Activated T-cell treated with anti-CD3 and anti-CD28 coated beads for 48 hours (primary cell): ENCODE results near the gene FBXL7.

Experiments used
- DNase-seq: peaks from one replicate; pipeline ENCODE4 v3.0.0-alpha.2; 2020; ENCODE audit warnings: low read depth

Gene FBXL7

DNA sequence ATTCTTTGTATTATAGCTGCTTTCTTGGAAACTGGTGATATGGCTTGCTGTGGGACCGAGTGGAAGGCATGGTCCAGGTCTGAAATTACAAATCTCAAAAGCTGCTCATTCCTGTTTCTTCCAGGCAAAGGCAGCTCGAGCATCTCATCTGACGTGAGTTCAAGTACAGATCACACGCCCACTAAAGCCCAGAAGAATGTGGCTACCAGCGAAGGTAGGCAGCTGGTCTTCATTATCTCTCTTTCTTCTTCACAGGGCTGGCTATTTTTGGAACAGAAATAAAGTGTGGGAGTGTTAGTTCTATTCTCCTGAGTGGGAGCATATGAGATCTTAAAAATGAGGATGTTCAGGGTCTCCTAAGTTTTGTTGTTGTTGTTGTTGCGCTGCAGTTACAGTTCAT, 115.9 kb downstream of the FBXL7 start:
- no peak for DNase-seq

DNA sequence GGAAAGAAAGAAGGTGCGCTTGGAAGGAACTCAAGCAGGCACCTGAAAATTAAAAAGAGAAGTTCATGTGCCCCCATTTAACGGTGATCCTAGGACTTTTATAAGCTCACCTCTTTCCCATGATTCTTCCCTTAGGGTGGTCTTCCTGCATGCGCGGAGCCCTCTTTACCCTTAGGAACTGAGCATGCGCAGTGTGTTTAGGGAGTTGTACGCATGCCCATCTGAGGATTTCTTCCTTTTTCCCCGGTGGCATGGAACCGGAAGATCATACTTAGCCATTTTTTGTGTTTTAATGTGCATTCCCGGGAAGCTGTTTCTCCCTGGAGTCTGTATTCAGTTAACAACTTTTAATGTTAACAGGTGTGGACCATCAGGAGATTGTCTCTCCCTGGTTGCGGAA, 119.0 kb downstream of the FBXL7 start:
- DNase-seq: no peak

DNA sequence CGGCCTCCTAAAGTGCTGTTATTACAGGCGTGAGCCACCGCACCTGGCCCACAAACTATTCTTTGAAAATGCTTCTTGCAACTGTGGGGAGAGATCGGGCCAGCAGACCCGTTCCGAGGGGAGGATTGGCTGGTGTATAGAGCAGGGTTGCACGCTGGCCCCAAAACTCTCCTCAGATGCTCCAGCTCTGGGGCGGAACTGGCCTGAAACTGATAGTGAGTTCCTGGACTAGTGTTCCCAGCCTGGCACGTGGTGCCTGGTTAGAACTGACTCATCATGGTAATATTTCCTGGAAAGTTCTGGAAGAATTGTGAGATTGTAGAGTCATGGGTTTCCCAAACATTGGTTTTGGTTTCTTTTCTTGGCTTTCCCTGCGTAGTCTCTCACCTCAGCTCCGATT, 120.5 kb downstream of the FBXL7 start:
- no peak for DNase-seq

DNA sequence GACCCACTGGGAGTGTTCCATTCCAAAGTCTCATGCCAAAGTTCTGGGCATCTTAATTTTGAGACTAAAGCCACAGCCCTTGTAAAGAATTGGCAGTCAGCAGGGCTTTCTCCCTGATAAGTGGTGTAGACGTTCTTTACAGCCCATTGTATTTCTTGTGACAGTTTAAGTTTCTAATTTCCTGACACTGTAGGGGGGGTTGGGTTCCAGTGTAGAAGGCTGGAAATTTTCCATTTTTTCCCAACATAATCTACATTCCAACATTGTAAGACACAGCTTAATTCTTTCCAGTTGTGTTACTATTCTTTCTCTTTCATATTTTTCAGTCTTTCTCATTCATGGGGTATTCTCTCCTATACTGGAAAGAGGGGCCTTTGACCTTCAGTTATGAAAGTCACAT, 121.1 kb downstream of the FBXL7 start:
- no peak for DNase-seq

DNA sequence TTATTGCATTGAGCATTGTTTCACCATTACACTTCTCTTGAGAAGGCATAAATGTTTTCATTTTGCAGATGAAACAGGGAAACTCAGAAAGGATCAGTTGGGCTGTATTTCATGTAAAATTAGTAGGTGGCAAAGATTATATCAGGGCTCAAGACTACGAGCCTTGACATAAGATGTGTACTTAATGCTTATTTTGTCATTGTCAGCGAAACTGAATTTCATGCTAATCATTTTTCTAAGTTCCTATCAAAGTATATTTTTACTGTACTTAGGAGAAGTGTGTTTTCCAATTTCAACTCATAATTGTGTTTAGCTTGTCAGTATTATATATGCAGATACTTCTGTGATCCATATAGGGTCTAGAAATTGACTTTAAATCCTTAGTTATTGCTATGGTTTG, 123.8 kb downstream of the FBXL7 start:
- no peak for DNase-seq

DNA sequence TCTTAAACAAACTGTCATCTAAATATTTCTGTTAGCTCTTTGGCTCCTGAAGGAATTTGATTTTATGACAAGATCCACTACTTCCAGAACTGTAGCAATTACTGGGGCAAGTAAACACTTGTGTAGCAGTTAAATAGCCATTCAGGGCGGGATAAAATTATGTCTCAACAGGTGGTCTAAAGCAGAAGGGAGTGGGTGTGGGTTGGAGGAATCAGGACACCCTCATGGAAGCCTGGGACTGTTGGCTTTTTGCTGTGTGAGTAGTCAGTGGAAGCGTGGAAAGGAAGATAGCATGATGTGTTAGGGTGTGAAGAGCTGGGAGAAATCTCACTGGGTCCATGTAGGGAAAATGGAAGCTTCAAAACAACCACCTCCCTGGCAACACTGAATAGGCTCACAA, 127.1 kb downstream of the FBXL7 start:
- no peak for DNase-seq

DNA sequence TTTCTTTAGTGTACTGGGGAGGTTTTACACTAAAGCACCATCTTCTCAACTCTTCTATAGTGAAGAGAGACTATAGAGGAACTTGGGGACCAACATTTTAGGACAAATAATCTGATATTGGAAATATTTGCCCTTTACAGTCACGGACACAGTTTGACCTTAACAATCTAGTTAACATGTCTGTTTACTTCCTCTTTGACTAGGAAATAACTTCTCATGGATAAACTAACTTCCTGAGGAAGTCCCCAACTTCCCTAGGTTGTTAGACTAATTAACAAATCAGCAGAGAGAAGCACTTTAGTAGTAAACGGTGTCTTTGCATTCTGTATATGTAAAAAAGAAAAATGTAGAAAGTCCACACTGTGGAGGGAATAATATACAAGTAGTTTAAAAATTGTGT, 127.7 kb downstream of the FBXL7 start:
- DNase-seq: no peak

DNA sequence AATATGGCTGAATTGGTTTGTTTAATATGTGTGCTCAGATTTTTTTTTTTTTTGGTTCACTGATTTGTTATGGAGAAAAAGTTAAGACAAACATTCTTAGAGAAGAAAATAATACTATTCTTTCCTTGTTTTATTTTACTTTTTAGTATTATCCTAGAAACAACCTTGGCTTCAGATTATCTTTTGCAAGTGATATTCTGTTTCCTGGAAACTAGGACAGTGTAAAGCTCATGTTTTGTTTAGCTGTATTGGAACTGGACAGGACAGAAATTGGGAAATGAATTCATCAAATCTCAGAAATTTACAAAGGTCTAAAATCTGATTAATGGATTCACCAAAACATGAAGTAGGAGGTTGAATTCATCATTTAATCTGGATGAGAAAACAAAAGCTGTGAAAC, 130.5 kb downstream of the FBXL7 start:
- no peak for DNase-seq

DNA sequence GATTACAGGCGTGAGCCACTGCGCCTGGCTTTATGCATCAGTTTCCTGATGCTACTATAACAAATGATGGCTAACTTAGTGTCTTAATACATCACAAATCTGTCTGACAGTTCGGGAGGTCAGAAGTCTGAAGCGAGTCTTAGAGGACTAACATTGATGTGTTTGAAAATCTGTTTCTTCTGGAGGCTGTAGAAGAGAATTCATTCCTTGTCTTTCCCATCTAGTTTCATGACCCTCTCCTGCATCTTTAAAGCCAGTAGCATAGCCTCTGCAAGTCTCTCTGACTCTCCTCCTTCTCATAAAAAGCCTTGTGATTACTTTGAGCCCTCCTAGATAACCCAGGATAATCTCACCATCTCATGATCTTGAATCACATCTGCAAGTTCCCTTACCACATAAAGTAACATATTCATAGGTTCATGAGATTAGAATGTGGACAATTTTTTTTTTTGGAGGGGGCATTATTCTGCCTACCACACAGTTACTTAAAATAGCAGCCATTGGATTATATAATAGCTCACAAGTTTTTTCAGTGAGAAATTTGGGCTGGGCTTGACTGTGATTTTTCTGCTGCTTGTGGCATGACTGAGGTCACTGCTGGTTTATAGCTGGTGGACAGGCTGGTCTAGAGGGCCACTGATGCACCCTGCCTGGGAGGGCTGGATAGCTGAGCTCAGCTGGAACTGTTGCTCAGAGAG, 134.8 kb downstream of the FBXL7 start:
- no peak for DNase-seq

DNA sequence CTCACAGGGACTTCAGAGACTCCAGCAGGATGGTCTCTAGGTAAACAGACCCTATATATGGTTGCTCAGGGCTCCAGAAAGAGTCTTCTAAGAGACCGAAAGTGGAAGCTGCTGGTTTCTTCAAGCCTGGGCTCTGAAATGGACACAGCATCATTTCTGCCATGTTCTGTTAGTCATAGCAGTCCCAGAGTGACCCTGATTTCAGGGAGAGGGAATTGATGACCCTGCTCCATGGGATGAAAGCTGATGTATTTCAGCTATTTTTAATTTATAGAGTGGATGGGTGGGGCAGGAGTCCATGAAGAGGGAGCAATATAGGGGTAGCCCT, 135.3 kb downstream of the FBXL7 start:
- DNase-seq: no peak

DNA sequence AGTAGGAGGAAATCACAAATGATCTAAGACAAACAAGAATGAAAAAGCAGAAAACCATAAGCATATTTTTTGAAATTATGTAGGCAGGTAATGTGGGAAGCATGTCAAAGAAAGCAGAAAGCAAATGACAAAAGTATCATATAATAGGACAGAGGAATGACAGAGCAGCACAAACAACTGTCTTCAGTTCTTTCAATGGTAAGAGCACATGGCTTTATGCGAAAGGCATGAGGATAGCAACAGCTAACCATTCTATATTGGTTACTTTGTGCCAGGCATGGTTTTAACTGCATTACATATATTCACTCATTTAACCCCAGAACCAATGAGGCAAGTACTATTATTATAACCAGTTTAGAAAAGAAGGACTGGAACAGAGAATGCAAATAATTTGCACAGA, 137.4 kb downstream of the FBXL7 start:
- DNase-seq: no peak

DNA sequence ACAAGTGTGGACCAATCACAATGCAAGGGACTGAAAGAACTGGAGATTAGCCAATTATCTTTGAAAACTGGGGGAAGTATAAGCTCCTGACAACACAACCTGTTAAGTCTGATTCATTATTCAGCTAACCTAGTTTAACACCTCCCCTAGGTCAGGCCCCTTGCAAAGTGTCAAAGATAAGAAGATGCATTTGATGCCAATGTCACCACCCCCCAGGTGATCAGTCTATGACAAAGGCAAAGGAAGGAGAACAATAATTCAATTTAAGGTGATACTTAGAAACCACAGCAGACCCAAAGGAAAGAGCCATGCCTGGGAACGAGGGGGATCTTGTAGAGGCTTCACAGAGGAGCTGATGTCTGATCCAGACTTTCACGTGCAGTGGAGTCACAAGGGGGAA, 137.9 kb downstream of the FBXL7 start:
- no peak for DNase-seq

DNA sequence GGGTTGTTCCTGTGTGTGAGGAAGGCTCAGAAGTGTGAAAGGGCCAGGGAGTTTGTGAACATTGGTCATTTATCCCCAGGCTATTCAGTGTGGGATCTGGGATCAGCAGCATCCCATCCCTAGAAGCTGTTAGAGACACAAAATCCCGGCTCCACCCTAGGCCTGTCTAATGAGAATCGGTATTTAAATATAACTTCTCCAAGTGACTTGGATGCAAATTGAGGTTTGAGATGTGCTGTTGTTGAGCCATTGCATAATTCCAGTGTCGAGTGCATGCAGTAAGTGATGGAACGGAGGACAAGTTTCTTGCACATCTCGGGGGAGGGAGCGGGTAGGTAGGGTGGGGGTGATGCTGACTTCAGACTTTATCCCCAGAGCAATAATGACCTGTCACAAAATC, 138.3 kb downstream of the FBXL7 start:
- no peak for DNase-seq

DNA sequence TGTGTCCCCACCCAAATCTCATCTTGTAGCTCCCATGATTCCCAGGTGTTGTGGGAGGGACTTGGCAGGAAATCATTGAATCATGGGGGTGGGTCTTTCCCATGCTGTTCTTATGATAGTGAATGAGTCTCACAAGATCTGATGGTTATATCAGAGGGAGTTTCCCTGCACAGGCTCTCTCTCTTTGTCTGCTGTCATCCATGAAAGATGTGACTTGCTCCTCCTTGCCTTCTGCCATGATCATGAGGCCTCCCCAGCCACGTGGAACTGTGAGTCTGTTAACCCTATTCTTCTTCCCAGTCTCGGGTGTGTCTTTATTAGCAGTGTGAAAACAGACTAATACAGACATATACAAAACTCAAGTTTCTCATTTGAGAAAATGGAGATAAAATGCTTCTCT, 139.3 kb downstream of the FBXL7 start:
- DNase-seq: no peak

DNA sequence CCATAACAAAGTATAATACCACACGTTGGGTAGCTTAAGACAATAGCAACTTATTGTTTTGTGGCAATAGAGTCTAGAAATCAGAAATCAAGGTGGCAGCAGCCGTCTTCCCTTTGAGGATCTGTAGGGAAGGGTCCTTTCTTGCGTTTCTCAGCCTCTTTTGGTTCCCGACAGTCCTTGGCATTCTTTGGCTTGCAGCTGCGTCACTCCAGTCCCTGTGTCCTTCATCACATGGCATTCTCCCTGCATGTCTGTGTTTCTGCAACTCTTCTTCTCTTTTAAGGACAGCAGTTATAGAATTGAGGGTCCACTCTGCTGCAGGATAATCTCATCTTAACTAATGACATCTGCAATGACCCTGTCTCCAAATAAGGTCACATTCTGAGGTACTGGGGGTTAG, 140.1 kb downstream of the FBXL7 start:
- DNase-seq: no peak

DNA sequence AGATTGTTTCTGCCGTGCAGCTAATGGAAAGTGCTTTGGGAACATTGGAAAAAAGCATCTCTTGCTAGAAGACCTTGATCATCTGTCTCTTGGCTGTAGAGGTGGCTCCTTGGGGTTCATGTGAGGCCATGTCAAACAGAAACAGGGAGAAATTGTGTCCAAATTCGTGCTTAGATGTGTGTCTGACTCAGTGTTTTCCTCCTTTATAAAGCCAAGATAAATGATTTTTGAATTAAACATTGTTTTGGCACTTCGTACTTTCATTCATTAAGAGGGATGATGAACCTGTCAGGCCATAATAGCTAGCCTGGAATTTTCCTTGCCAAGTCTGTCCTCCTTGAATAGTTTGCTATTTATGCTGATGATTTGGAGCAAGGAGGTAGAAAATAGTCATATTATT, 143.8 kb downstream of the FBXL7 start:
- DNase-seq: no peak

DNA sequence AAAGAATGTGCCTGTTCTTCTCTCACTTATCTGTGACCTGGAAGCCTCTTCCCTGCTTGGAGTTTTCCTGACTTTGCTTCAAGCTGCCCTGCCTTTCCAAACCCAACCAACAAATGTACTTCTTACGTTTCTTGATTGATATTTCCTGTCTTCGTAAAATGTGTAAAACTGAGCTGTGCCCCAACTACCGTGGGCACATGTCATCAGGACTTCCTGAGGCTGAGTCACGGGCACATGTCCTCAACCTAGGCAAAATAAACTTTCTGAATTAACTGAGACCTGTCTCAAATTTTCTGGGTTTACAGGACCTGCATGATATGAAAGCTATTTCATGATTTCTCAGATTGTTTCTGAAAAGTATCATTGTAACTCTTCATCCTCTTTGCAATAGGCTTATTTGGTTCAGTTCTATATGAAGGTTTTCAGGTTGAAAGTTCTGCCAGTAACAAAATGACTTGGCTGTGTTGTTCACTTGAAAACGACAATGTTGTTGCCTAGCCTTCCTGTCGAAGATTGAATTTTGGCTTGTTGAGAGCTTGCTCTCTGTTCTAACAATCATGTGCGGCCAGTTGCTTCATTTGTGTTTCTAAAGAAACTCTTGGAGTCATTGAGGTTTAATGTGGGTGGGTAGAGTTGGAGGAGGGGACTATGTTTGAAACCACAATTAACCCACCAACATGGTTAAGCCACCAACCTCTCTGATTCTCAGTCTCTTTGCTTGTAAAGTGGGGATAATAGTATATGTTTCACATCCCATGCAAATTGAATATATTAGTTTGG, 145.6 kb downstream of the FBXL7 start:
- DNase-seq: no peak

DNA sequence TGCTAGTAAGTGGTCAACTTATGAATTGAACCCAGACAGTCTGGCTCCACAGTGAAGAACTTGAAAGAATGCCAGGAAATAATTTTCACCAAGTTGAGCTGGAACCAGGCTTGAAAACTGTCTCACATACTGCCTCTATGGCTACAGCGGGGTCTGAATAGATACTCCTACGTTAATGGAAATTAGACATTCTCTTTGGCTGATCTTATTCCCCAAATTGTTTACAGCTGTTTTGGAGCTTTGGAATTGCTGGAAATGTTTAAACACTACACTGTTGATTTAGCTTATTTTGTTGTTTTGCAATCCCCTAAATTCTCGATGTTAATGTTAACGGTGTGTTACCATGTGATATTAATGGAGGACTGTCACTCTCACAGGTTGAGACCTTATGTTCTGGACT, 146.4 kb downstream of the FBXL7 start:
- no peak for DNase-seq

DNA sequence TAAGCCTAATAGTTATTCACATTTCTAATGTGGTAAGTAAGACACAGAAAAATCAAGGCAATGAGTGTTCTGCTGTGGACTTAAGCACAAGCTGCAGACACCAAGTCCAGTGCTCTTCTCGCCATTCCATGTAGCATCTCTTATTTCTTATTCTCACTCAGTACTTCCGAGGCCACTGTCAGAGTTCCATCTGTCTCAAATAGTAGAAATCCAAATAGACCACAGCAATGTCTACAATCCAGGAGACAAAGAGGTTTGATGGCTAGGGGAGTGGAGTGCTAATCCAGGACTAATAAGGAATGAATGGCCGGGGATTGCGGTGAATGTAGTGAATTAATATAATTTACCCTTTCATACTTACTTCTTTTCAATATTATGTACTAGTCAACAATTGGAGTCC, 147.3 kb downstream of the FBXL7 start:
- DNase-seq: no peak

DNA sequence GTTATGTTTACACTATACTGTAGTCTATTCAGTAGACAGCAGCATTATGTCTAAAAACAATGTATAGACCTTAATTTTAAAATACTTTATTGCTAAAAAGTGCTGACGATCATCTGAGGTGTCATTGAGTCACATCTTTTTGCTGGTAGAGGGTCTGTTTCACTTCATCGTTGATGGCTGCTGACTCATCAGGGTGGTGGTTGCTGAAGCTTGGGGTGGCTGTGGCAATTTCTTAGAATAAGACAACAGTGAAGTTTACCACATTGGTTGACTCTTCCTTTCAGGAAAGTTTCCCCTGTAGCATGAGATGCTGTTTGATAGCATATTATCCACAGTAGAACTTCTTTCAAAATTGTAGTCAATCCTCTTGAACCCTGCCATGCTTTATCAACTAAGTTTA, 150.3 kb downstream of the FBXL7 start:
- DNase-seq: no peak

DNA sequence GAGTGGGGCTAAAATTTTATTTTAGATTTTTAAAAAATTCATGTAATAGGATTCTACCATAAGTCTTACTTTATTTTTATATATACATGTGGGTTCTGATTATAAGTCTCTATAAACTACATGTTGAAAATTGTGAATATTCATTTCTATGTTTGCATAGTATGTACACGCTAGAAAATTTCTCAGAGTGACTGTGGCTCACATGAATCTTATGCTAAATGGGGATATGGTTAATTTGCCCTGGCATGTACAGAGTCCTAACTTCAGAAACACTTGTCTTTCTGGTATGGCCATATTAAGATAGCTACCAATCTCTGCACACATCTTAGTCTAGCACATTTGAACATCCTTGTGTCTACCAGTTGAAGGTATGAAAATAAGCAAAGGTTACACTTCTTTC, 154.8 kb downstream of the FBXL7 start:
- DNase-seq: no peak

DNA sequence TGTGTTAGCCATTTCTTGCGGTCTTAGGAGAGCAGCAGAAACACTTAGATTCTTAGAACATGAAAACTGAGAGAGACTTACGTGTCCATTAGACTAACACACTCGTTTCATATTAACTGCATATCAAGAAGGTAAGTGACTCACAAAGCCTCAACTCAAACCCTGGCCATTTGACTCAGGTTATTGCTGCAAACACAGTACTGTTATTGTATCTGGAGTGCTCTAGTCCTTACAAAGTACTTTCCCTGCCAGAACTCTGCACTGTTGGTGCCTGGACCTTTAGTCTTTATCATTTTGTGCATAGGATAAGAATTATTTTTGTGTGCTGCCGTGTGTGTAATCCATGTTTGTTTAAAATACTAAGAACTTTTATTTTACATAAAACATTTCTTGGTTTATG, 155.7 kb downstream of the FBXL7 start:
- DNase-seq: no peak

DNA sequence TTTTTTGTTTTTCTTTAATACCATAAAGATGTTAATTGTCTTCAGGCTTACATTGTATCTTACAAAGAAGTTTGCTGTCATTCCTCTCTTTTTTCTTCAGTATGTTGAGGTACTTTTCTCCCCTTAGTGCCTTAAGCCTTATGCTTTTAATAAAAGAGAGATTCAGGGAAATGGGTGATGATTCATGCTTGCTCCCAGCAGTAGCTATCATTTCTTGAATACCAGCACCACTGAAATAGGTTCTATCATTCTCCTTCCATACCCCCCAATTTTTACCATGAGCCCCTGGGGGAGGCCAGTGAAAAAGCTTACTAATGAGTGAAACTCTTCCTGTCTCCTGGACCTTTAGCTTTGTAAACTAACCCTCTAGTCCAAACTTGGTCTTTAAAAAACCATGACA, 165.0 kb downstream of the FBXL7 start:
- no peak for DNase-seq

DNA sequence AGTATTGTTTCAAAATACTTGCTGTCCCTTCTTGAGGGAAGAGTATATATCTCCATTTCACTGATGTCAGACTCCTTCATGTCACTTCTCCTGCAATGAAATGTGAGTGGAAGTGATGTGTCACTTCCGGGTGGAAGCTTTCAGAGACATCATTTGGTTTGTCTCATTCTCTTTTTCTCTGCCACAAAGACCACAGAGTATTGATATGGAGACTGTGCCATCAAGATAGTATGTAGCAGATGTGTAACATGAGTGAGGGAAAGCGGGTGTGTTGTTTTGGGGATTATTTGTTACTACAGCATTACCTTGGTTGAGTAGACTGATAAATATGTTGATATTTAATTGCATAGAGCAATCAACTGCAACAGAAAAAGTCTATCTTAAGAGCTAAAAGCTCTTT, 169.8 kb downstream of the FBXL7 start:
- DNase-seq: no peak
